NCI-H1092 (cell line): ENCODE measurements around the gene CT47A1.
"Not testable (repeated sequence)": the region's sequence is repeated elsewhere in the genome, so short reads cannot be mapped to it uniquely, and the experiment has no call there.

Source experiments
- DNase-seq: peaks from one replicate; lab custom pipeline; 2025; lab: John Stamatoyannopoulos, UW

The CT47A1 gene

DNA sequence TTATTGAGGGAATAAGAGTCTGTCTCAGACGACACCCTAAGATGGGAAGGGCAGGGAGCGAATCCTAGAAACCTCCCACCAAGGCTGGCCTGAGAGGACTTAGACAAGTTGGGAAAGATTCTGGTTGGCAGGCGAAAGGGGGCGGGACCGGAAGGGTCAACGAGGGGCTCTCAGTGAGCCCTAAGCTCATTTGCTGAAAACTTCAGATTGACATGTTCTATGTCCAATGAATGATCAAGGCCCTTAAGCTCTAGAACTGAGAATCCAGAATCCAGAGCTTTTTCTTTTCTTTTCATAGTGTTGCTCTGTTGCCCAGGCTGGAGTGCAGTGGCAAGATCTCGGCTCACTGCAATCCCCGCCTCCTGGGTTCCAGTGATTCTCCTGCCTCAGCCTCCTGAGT is at the start of gene CT47A1:
CT47A1 (minus strand) TSS at position 101 of the 400 bp plus-strand sequence. CDS start 231 bp downstream, outside the sequence.
- DNase-seq: not testable (repeated sequence)

DNA sequence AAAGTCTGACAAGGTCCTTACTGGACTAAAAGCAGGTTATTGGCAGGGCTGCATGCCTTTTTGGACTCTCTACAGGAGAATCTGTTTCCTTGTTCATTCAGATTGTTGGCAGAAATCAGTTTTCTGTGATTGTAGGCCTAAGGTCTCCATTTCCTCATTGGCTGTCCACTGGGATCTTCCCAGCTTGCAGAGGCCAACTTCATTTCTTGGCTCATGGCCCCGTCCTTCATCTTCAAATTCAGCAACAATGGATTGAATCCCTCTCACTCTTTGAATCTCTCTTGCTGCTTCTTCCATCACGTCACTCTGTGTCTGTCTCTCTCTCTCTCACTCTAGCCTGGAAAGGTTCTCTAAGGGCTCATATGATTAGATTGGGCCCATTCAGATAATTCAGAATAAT is 47.0 kb upstream of the CT47A1 start:
- DNase-seq: no peak

DNA sequence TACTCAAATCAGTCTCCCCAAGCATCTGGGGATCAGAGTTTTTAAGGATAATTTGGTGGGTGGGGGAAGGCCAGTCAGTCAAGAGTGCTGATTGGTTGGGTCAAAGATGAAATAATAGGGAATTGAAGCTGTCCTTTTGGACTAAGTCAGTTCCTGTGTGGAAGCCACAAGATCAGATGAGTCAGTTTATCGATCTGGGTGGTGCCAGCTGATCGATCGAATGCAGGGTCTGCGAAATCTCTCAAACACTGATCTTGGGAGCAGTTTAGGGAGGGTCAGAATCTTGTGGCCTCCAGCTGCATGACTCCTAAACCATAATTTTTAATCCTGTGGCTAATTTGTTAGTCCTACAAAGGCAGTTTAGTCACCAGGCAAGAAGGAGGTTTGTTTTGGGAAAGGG is 44.5 kb upstream of the CT47A1 start:
- DNase-seq: no peak

DNA sequence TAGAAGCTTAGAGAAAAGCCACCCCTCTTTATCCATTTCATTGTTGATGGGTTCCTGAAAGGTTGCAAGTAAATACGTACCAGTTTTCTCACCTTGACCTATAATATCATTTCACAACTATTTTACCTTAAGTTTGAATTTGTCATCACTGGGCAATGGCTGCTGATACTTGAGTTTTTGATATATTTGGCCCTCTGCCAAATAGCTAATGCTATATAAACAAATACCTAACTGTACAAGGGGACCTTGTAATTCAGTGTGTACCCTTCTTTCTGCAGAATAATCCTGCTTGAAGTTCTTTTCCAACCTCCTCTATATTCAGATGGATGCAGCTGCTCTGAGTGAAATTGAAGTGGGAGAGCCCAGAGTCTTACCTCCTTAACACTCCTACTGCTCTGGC is 42.9 kb upstream of the CT47A1 start:
- DNase-seq: peak; percentile 12

DNA sequence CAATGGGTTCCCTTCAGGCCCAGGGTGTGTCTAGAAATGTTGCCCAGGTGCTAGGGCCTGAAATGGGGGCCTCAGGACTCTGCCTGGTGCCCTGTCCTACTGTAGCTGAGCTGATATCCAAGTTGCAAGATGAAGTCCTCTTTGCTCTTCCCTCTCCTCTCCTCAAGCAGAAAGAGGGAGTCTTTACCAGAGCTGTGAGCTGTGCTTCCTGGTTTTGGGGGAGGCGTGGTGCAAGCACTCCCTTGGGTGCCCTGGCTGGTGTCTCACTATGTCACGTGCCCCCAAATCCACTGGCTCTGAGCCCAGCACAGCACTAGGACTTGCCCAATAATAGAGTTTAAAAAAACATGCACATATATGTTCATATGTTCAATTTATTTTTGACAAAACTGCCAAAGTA is 29.3 kb upstream of the CT47A1 start:
- no peak for DNase-seq

DNA sequence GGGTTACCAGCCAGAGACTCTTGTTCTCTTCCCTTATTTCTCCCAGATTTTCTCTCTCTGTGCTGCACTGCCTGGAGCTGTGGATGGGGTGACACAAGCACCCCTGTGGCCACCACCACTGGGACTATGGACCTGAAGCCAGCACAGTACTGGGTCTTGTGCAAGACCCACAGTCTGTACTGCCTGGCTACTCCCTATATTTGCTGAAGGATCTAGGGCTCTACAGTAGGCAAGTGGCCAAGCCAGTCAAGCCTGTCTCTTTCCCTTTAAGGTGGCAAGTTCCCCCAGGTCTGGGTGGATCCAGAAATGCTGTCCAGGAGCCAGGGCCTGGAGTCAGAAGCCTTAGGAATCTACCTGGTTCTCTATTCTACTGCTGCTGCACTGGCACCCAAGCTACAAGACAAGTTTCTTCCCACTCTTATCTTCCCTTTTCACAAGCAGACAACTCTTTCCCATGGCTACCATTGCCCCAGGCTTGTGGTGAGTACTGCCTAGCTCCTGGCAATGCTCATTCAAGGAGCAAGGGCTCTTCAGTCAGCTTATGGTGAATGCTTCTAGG is 28.4 kb upstream of the CT47A1 start:
- no peak for DNase-seq

DNA sequence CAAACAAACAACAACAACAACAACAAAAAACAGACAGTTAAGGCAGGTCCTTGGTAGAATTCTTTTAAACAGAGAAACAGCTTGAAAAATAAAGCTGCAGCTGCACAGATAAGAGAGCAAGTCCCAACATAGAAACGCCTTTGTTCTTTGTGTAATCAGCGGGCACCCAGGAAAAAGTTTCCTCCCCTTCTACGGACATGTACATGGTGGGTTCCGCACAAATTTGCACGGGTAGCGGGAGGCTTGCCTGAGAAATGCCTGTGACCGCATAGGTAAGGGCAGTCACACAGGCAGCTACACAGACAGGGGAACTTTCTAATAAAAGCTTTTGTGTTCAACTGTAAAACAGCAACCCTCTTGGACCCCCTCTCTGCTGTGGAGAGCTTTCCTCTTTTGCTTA is 25.7 kb upstream of the CT47A1 start:
- no peak for DNase-seq

DNA sequence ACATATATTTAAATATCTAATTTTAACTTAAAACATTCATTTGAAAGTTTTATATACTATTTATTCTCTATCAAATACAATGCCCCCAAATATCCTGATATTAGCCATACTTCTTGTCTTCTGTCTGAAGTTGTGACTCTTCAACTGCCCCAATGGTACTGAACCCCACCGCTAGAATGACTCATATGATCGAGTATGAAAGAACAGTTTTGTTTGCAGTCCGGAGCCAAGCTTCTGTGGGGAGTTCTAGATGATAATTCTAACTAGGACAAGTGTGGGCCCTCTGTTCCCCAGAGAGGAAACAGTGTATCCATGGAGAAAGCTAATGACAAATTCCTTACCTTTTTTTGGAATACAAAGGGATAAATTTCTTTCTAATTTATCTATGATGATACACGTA is 24.7 kb upstream of the CT47A1 start:
- no peak for DNase-seq

DNA sequence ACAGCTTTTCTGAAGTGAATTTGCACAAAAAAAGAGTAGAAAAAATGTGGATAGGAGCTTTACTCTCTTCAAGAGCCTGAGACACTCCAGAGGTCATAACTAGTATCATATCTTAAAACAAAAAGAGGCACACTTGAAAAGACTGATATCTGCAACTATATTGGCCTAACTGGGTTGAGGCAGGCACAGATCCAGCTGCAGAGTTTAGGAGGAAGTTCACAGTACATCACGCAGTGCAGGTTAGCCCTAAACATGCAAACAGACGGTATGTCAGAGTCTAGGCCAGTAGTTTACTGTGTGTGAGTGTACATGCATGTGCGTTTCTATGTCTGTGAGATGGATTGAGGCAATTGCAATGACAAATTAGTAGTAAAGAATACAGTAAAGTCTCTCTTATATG is 24.2 kb upstream of the CT47A1 start:
- DNase-seq: no peak

DNA sequence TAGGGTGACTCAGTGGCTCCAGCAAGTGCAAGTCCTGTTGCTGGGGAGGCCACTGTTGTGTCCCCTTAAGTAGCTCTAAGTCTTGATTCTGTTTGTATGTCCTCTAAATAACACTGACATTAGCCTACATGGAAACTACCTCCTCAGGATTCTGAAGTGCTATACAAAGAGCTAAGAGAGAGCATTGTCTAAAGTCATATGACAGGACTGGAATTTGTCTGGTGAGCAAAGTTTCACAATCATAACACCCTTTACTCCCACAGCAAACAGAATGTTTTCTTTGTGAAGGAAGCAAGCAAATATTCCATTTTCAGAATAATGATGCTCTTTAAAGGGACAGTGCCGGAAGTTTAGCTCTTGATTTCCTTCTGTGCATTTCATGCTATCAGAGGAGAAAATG is 23.4 kb upstream of the CT47A1 start:
- DNase-seq: no peak

DNA sequence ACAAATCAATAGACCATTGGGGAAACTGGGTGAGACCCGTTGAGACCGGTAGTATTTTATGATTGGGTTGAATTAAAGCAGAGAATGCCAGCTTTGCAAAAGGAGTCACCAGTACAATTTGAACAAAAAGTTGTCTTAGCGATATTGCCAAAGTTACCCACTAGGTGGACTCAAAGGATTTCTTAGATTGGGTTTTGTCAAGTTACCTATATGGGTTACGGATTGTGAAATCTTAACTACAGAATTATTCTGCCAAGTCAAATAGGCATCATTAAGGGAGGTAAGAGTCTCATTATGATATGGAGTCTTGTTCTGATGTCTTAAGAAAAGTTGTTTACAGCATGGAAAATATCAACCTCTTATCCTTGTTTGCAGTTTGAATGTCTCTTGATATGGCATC is 15.0 kb upstream of the CT47A1 start:
- no peak for DNase-seq

DNA sequence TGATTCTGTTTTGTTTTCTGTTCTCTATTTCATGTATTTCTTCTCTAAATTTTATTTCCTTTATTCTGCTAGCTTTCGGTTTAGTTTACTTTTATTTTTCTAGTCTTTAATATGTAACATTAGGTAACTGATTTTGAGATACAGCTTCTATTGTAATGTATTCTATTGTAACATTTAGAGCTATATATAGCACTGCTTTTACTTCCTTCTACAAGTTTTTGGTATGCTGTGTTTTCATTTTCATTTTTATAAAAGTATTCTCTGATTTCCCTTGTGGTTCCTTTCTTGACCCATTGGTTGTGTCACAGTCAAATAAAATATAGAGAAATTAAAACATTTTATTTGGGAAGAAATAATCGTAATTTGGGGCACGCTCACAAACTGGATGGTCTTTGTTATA is 13.9 kb upstream of the CT47A1 start:
- no peak for DNase-seq

DNA sequence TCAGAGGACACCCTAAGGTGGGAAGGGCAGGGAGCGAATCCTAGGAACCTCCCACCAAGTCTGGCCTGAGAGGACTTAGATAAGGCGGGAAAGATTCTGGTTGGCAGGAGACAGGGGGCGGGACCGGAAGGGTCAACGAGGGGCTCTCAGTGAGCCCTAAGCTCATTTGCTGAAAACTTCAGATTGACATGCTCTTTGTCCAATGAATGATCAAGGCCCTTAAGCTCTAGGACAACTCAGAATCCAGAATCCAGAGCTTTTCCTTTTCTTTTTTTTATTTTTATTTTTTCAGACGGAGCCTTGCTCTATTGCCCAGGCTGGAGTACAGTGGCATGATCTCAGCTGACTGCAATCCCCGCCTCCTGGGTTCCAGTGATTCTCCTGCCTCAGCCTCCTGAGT is 29.1 kb downstream of the CT47A1 start, which contains the start of gene CT47A7:
CT47A7 (minus strand) TSS at position 101 of the 400 bp plus-strand sequence. CDS start 255 bp downstream, outside the sequence.
- not testable (repeated sequence) for DNase-seq
